SH-SY5Y (cell line): Measurements from ENCODE around the gene CNR2.

Experiments used
- GATA2 ChIP-seq: IDR thresholded peaks from 2 replicates; pipeline ENCODE4 v1.6.1; 2011; ENCODE audit warnings: mild to moderate bottlenecking, low read depth, low read length
- GATA3 ChIP-seq: IDR thresholded peaks from 2 replicates; pipeline ENCODE4 v1.6.1; 2011; ENCODE audit warnings: low read depth, mild to moderate bottlenecking, low read length, moderate library complexity

Gene CNR2

DNA sequence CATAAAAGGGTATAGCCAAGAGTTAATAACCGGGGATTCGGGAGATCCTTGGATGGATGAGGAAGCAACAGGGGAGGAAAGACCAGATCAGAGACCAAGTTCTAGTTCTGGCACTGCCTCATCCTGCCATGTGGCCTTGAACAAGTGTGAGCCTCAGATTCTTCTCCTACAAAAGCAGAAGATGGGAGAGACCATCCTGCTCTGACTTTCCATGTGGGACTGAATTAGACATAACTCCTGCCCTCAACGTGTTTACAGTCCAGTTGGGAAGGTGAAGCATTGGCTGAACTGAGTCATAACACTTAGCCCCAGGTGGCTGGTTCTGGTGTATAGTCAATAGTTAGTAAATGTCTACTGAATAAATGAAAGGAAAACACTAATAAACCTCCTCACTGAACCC lies 12.1 kb upstream of the CNR2 start:
- TF ChIP-seq GATA3 (no peak), GATA2 (no peak)

DNA sequence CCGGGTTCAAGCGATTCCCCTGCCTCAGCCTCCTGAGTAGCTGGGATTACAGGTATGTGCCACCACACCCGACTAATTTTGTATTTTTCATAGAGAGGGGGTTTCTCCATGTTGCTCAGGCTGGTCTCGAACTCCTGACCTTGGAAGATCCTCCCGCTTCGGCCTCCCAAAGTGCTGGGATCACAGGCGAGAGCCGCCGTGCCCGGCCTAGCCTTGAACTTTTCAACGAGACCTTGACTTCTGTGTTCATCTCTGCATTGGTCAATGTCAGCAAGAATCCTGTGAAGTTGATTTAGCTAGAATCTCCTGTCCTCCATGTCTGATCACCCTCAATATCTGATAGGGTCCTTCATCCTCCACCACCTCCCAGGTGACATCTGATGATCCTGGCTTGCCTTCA lies 11.4 kb upstream of the CNR2 start:
- TF ChIP-seq GATA3 (no peak), GATA2 (no peak)

DNA sequence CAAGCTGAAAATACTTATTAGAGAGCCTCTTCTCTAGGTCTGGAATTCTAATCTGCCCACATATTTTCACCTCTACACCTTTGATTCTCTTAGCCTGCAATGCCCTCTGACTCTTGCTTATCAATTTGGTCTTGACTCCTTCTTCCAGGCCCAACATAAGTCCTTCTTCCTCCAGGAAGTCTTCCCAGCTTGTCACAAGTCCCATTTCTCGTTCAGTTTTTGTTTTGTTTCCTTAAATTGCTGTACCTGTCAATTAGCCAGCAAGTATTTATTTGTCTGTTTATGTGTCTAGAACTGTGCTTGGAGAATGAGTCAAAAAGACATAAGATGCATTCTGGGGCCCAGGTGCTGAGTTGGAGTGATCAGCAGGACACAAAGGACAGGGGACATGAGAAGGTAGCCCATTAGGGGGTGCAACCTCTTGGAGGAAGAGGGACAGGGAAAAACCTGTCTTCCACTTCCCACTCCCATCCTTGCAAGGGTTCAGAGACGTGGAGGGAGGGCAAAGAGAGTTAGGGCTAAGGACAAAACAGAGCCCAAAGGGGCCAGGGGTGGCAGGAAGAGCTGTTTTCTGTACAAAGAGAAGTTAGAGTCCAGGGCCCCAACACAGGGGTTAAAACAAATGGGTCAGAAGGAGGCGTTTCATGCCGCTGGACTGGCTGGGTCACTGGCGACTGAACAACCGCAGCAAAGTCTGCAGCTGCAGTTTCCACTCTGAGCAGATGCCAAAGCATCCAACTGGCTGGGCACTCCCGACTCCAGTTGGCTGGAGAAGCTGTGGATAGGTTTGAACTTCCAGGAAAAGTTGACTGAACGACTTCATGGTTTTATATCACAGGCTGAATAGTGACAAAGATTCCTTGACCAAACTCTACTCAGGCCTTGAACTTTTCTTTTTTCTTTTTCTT lies 10.7 kb upstream of the CNR2 start:
- TF ChIP-seq GATA3 (no peak), GATA2 (no peak)

DNA sequence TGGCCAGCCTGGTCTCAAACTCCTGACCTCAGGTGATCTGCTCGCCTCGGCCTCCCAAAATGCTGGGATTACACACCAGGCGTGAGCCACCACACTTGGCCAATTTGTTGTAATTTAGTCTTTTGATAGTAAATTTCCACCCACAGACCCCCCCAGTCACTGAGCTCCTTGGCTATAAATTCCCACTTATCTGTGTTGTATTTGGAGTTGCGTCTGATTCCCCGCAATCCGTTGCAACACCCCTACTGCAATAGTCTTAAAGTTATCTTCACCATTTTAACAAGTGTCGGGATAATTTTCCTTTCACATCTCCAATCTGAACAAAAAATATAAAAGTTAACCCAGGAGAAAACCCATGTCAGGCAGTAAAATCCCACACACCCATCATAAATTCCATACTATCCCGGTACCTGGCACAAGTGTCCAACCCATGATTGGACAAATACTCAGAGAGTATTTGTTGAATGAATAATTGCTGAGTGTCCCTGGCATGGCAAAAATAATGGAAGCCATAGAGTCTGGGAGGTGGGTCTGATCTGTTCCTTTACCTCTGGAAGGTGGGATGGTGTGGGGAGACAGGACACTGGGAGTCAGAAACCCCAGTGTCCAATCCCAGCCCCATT lies 9.3 kb upstream of the CNR2 start:
- TF ChIP-seq GATA3, result no peak
- no peak for TF ChIP-seq GATA2

DNA sequence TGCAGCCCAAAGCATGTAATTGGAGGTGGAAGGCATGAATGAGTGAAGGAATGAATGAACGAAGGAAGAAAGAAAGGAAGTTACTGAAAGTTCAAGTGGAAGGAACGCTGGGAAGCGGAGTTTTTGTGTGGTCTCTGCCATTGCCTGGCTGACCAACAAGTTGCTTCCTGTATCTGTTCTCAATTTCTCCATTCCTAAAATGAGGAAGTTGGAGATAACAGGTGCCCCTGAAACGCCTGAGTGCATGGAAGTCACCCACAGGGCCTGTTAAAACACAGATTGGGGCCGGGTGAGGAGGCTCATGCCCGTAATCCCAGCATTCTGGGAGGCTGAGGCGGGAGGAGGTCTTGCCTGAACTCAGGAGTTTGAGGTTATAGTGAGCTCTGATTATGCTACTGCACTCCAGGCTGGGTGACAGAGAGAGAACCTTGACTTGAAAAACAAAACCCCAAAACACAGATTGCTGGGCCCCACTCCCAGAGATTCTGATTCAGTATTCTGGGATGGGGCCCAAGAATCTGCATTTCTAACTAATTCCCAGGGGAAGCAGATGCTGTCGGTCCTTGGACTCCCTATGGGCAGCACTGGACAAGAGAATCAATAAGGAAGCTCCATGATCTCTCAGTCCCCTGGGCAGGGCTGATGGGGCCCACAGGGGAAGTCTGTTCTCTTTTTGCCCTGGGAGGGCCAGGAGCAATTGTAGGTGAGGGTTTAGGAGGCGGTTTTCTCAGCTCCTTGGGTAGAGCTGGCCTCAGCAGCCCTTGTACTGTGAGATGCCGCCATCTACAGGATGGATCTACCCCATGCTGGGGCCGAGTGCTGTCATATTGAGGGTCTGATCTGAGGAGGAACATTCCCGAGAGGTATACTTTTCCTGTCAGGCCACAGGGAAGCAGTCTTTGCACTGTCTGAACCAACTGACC lies 3.3 kb upstream of the CNR2 start:
- TF ChIP-seq GATA2 (no peak), GATA3 (no peak)

DNA sequence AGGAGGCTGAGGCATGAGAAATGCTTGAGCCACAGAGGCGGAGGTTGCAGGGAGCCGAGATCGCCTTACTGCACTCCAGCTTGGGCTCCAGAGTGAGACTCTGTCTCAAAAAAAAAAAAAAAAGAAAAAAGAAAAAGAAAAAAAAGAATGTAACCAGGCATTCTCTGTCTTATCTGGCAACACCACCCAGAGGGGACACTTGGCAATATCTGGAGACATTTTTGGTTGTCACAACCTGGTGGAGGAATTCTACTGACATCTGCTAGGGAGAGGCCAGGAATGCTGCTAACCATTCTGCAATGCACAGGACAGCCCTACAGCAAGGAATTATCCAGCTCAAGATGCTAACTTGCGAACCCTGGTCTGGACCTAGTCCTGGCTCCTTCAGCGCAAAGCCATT lies 2.3 kb upstream of the CNR2 start:
- TF ChIP-seq GATA3 (no peak), GATA2 (no peak)

DNA sequence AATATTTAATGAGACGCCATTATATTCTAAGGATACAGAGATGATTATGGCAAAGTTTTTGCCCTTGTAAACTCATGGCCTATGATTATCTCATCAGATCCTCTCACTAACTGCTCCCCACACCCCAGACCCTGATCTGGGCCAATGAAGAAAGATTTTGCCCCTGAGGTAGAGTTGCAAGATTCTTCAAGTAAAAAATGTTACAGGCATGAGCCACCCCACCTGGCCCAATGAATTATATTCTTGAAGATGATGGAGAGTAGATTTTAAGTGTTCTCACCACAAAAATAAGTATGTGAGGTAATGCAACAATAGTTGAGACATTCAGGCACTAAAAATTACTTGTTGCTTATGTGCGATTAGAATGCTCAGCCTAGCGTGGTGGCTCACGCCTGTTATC lies 1.8 kb upstream of the CNR2 start:
- TF ChIP-seq GATA2 (no peak), GATA3 (no peak)

DNA sequence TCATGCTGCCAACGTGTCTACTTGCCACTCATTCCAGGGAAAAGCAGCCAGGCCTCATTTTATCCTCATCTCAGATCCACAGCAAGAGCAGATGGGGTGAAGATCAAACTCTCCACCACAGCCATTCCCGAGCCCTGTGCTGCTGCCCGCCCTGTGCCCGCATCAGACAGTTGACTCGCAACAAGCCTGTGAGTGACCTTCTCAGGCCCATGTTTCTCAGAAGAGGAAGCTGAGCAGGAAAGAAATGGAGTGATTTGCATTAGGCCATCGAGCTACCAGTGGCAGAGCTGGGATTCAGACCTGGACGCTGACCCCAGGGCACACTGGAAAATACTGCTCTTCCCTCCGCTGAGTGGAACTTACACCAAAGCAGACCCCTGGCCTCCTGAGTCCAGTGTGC lies 1.2 kb downstream of the CNR2 start:
- TF ChIP-seq GATA2, result no peak
- no peak for TF ChIP-seq GATA3

DNA sequence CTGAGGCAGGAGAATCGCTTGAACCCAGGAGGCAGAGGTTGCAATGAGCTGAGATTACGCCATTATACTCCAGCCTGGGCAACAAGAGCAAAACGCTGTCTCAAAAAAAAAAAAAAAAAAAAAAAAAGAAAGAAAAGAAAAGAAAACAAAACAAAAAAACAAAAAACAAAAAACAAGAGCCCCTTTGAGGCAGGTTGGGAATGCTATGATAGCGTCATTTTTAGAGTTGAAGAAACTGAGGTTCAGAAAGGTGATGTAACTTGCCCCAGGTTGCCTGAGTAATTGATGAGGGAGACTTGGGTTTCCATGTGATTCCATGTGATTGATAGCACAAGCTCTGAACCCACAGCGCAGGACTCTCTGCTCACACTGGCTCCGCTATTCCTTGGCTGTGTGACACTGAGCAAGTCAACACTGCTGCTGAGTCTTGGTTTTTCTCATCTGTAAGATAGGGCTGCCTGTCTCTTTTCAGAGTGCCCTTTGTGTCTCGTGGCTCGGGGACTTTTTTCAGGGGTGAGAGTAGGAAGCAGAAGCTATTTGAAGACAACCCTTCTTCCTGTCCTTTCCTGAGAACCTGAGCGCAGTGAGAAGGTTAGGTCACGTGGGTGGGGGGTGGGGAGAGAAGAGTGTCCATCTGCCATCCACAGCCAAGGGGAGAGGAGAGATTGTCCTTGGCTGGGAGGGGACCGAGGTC lies 2.5 kb downstream of the CNR2 start:
- TF ChIP-seq GATA2 (no peak), GATA3 (no peak)

DNA sequence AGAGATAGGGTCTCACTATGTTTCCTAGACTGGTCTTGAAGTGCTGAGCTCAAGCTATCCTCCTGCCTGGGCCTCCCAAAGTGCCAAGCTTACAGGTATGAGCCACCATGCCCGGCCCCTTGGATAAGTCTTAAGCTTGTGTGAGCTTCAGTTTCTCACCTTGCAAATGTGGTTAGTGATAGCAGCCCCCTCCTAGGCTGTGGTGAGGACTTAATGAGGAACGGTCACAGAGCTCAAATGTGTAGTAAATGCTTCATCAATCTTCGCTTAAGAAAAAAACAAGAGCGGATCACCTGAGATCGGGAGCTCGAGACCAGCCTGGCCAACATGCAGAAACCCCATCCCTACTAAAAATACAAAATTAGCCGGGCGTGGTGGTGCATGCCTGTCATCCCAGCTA lies 3.0 kb downstream of the CNR2 start:
- TF ChIP-seq GATA2 (no peak), GATA3 (no peak)

DNA sequence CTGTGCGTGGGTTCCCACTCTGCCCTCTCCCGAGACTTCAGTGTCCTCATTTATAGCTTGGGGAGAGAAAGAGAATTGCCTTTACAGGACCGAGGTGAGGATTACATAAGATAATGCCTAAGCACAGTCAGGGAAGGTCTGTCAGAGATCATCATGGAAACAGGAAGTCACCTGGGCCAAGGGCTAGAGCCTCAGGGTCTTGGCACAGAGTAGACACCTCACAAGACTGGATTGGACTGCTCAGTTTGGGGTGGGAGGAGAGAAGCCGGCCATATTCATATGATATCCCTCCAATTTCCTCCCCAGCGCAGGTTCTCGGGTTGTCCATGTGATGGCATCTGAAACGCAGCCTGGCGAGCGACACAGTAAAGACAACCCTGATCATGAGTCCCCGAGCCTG lies 3.8 kb downstream of the CNR2 start:
- TF ChIP-seq GATA2 (no peak), GATA3 (no peak)

DNA sequence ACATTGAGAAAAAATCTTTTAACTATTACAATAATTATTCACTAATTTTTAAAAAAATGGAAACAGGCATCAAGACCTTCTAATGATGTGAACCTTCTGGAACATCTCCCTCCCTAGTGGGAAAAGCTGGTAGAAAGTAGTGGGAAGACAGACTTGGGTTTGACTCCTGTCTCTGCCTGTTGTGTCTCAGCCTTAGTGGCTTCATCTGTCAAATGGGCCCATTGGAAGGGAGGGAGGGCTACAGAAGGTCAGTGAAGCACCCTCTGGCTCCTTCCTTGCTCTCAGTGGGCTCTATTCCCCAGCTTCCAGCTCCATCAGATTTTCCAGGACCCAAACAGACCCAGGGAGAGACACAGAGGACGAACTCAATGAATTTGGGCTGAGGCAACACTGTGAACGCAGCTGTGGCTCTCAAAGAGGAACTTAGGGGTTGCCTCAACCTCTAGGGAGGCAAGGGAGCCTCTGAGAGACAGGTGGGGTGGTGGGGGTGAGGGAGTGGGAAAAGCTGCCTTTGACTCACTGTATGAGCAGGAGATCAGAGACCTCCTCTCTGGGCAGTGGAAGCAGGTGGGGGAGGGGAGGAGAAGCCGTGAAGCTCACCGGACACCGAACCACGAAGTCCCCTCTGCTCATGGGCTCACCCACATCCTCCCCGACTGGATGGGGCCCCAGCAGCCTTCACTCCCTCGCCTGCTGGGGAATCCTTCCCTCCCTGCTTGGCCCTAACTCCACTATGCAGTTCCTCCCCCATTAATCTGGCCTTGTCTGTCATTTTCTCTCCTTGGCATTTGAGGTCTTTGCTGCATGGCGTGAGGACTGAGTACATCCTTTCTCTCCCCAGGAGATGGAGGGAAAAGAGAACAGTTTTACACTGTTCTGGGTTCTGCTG lies 4.5 kb downstream of the CNR2 start:
- TF ChIP-seq GATA3 (no peak), GATA2 (no peak)

DNA sequence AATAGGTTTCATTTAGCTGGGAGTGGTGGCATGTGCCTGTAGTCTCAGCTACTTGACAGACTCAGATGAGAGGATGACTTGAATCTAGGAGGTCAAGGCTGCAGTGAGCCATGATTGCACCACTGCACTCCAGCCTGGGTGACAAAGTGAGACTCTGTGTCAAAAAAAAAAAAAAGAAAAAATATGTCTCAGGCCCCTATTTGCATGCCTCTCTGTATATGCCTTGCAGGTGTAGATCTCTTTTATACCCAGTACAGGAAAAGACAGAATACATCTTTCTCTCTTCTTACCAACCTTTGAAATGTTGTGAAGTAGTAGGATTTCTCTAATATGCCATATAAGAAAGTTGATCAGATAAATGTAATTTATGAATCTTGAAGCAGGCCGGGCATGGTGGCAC lies 6.4 kb downstream of the CNR2 start:
- no peak for TF ChIP-seq GATA2
